DMS153 (cell line): ENCODE data around the gene NT5C2.
A peak's percentile ranks its signal among the peaks of the same experiment; 100 is the strongest.
"Not testable (repeated sequence)": the region's sequence is repeated elsewhere in the genome, so short reads cannot be mapped to it uniquely, and the experiment has no call there.

ENCODE experiments used
- DNase-seq: peaks from one replicate; lab custom pipeline; 2025; lab: John Stamatoyannopoulos, UW

Gene NT5C2

GRCh38 chr10:103193107-103193819 lies at the start of gene NT5C2:
NT5C2 (minus strand) TSS chr10:103193272; CDS start chr10:103174958, 18,314 bp downstream.
- peak; percentile 35 for DNase-seq

DNA sequence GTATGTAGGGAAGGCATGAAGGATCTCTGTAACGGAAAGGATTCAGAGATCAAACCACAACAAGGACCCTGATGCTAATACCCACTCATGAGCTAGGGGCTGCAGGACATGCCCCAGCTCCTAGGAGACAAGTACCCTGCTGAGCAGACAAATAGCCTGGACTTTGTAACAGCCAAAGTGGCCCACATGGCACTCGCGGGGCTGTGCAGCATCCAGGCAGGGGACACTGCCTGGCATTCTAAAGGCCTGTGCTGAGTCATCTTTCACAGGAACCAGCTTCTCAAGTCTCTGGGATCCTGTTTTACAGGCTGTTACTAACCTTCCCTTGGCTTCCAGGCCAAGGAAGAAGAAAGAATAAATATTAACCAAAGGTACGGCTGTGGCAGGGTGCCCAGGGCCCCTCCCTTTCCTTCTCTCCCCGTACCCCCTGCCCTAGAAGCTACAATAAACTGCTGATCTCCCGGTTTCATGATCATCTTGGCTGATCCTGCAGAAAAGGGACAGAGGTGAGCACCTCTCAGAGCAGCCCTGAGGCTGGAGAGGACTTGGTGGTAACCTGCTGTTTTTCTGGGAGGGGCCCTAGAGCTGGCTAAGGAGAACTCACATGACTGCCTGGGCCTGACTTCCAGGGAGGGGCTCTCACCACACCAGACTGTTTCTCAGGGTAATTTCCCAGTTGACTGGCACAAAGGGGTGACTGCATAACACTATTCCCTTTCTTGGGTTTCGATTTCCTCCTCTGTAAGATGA lies 48.4 kb upstream of the NT5C2 start:
- DNase-seq: peak; percentile 25

- DNase-seq: no peak
Measured at GRCh38 chr10:103238506-103239252, 45.6 kb upstream of the NT5C2 start.

GRCh38 chr10:103235775-103236174 lies 42.7 kb upstream of the NT5C2 start:
- DNase-seq: no peak

GRCh38 chr10:103232772-103233488 lies 39.9 kb upstream of the NT5C2 start:
- DNase-seq: no peak

DNA sequence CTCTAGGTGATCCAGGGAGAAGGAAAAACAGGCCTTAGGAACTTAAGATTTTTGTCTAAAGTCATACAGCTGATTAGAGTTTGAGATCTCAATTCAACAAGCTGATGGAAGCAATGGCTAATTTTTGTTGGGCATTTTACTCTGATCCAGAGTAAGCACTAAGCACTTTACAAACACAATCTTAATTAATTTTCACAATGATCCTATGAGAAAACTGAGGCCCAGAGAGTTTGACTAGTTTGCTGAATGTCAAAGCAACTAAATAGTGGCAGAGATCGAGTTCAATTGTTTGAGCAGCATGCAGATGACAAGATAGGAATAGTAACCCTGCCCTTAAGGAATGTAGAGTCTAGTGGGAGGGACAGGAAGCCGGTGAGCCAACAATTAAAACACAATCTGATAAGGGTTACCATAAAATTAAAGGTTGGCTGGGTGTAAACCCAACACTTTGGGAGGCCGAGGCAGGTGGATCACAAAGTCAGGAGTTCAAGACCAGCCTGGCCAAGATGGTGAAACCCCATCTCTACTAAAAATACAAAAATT lies 39.1 kb upstream of the NT5C2 start:
- DNase-seq: no peak

GRCh38 chr10:103231047-103231551 lies 38.0 kb upstream of the NT5C2 start:
- no peak for DNase-seq

DNA sequence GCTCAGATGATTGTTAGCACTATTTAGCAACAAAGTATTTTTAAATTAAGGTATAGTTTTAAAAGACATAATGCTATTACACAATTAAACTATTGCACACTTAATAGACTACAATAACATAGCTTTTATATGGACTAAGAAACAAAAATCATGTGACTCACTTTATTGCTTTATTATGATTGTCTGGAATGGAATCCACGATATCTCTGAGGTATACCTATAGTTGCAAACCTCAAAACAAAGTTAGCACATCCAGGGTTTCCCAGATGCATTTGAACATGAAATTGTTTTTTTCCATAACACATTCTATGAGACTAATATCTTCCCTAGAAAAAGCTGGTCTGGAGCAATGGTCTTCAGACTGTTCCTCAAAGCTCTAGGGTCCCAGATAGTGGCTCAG lies 34.3 kb upstream of the NT5C2 start:
- DNase-seq: no peak

GRCh38 chr10:103225939-103226338 lies 32.9 kb upstream of the NT5C2 start:
- DNase-seq: no peak

DNA sequence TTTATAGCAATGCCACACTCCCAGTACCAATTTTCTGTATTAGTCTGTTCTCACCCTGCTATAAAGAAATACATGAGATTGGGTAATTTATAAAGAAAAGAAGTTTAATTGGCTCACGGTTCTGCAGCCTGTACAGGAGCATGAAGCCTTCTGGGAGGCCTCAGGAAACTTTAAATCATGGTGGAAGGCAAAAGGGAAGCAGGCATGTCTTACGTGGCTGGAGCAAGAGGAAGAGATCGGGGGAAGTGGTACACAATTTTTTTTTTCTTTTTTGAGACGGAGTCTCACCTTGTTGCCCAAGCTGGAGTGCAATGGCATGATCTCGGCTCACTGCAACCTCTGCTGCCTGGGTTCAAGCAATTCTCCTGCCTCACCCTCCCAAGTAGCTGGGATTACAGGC lies 31.6 kb upstream of the NT5C2 start:
- DNase-seq: not testable (repeated sequence)

- no peak for DNase-seq
Measured at GRCh38 chr10:103224133-103224532, 31.1 kb upstream of the NT5C2 start.

DNA sequence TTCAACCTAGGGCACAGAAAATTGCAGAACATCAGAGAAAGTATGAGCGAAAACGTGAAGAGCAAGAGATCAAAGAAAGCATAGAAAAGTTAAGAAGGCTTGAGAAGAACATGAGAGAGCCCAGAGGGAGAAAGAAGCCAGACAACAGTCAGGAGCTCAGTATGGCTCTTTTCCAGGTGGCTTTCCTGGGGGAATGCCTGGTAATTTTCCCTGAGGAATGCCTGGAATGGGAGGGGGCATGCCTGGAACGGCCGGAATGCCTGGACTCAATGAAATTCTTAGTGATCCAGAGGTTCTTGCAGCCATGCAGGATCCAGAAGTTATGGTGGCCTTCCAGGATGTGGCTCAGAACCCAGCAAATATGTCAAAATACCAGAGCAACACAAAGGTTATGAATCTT lies 23.3 kb upstream of the NT5C2 start:
- not testable (repeated sequence) for DNase-seq

GRCh38 chr10:103215601-103216000 lies 22.5 kb upstream of the NT5C2 start:
- DNase-seq: no peak

DNA sequence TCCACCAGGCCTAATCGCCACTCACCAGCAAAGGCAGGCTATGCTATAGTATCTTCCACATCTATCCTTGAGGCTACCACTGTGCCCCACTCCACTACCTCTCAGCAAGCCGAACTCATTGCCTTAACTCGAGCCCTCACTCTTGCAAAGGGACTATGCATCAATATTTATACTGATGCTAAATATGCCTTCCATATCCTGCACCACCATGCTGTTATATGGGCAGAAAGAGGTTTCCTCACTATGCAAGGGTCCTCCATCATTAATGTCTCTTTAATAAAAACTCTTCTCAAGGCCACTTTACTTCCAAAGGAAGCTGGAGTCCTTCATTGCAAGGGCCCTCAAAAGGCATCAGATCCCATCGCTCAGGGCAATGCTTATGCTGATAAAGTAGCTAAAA lies 17.2 kb upstream of the NT5C2 start:
- not testable (repeated sequence) for DNase-seq

DNA sequence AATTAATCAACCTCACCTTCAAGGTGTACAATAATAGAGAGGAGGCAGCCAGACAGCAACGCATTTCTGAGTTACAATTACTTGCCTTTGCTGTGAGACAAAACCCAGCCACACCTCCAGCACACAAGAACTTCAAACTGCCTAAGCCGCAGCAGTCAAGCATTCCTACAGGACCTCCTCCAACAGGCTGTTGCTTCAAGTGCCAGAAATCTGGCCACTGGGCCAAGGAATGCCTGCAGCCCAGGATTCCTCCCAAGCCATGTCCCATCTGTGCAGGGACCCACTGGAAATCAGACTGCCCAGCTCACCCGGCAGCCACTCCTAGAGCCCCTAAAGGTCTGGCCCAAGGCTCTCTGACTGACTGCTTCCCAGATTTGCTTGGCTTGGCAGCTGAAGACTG lies 14.6 kb upstream of the NT5C2 start:
- DNase-seq: not testable (repeated sequence)

GRCh38 chr10:103207141-103207540 lies 14.1 kb upstream of the NT5C2 start:
- no peak for DNase-seq

GRCh38 chr10:103206715-103207114 lies 13.6 kb upstream of the NT5C2 start:
- DNase-seq: not testable (repeated sequence)

- DNase-seq: not testable (repeated sequence)
Measured at GRCh38 chr10:103205401-103205800, 12.3 kb upstream of the NT5C2 start.

GRCh38 chr10:103204353-103205255 lies 11.5 kb upstream of the NT5C2 start:
- DNase-seq: no peak

- no peak for DNase-seq
Measured at GRCh38 chr10:103203466-103203865, 10.4 kb upstream of the NT5C2 start.
